B cell (primary cell): ENCODE data around the gene KAT8. TPM values are rescaled to one million over a fixed set of nuclear protein-coding genes. Genes with fewer than 3 reads are reported as not detected.

Experiments used
- ATAC-seq: fragments of 200-7000 bp; cut with Tn5 transposase; one replicate; pipeline ENCODE4 v1.10.0; 2021; ENCODE audit warnings: low read depth, mild to moderate bottlenecking, moderate number of reproducible peaks, moderate library complexity
- CTCF ChIA-PET: fragments of 350-600 bp; sonication (Branson Sonifier 250); formaldehyde crosslinking; loops from one replicate; lab custom pipeline; 2021; ENCODE audit warnings: antibody characterized with exemption, inconsistent platforms; lab: Charles Lee
- POLR2A ChIA-PET: fragments of 350-600 bp; sonication (Branson Sonifier 250); formaldehyde crosslinking; loops from one replicate; lab custom pipeline; 2021; ENCODE audit warnings: antibody characterized with exemption; lab: Charles Lee
- DNase-seq: peaks from one replicate; pipeline ENCODE4 v3.0.0; 2013
- H2AFZ ChIP-seq: 2 replicates; pipeline ENCODE4 v1.6.1; 2012; ENCODE audit warnings: mild to moderate bottlenecking, low read depth, low read length; ENCODE audit not compliant: insufficient read depth, poor library complexity, severe bottlenecking
- H3K27ac ChIP-seq, 2 donors: 1 replicate in 1 of 2; 2 replicates in 1 of 2; pipeline ENCODE4 v1.5.1; 2012 to 2013; ENCODE audit warnings: low read length in 2 of 2, mild to moderate bottlenecking in 2 of 2, moderate library complexity in 1 of 2
- H3K27me3 ChIP-seq, 4 experiments: fragments of 200-600 bp in 1 of 4; sonication (generic) in 1 of 4; replicated peaks in 1 of 4; 1 replicate in 2 of 4; 2 replicates in 2 of 4; pipeline versions ENCODE4 v1.6.1 to v1.7.0; 2013 to 2016; ENCODE audit warnings: low read length in 3 of 4, mild to moderate bottlenecking in 2 of 4, mixed read lengths in 1 of 4, moderate library complexity in 1 of 4; ENCODE audit not compliant: insufficient read depth in 4 of 4, control insufficient read depth in 3 of 4; ENCODE audit errors: control extremely low read depth in 1 of 4
- H3K36me3 ChIP-seq, 2 experiments: replicated peaks in 1 of 2; 1 replicate in 1 of 2; 2 replicates in 1 of 2; pipeline versions ENCODE4 v1.6.1 to v1.7.1; 2013; ENCODE audit warnings: low read length in 1 of 2; ENCODE audit not compliant: insufficient read depth in 2 of 2, control insufficient read depth in 1 of 2; ENCODE audit errors: control extremely low read depth in 1 of 2, extremely low read depth in 1 of 2
- H3K4me1 ChIP-seq, 2 donors: fragments of 200-600 bp in 1 of 2; sonication (generic) in 1 of 2; 1 replicate in 1 of 2; 2 replicates in 1 of 2; pipeline versions ENCODE4 v1.5.1 to v1.6.1; 2013 to 2017; ENCODE audit warnings: low read length in 2 of 2; ENCODE audit not compliant: control insufficient read depth in 2 of 2, insufficient read depth in 2 of 2
- H3K4me2 ChIP-seq: replicated peaks from 2 replicates; pipeline ENCODE3; 2012; ENCODE audit warnings: mild to moderate bottlenecking, low read depth, low read length; ENCODE audit not compliant: poor library complexity, severe bottlenecking
- H3K4me3 ChIP-seq, 5 experiments: fragments of 200-600 bp in 1 of 5; sonication (generic) in 1 of 5; 1 replicate in 3 of 5; 2 replicates in 2 of 5; pipeline versions ENCODE4 v1.5.1 to v1.7.0; 2011 to 2016; ENCODE audit warnings: low read length in 4 of 5, mild to moderate bottlenecking in 4 of 5, low read depth in 2 of 5, control low read depth in 1 of 5, moderate library complexity in 1 of 5; ENCODE audit not compliant: insufficient read depth in 1 of 5; ENCODE audit errors: control extremely low read depth in 1 of 5, extremely low read depth in 1 of 5
- H3K79me2 ChIP-seq: fragments of 200-600 bp; sonication (generic); one replicate; pipeline ENCODE4 v1.6.0; 2016; ENCODE audit warnings: low read length; ENCODE audit not compliant: control insufficient read depth, insufficient read depth
- H3K9ac ChIP-seq: fragments of 200-600 bp; sonication (generic); 2 replicates; pipeline ENCODE4 v1.6.1; 2017; ENCODE audit warnings: mild to moderate bottlenecking, low read length, moderate library complexity
- H3K9me3 ChIP-seq, 3 donors: one replicate each; pipeline versions ENCODE4 v1.6.1 to v1.7.1; 2013; ENCODE audit warnings: low read length in 2 of 3; ENCODE audit not compliant: control insufficient read depth in 2 of 3, insufficient read depth in 1 of 3; ENCODE audit errors: control extremely low read depth in 1 of 3
- H4K20me1 ChIP-seq: 2 replicates; pipeline ENCODE4 v1.6.0; 2012; ENCODE audit warnings: mild to moderate bottlenecking, low read length; ENCODE audit not compliant: insufficient read depth, control insufficient read depth, poor library complexity, severe bottlenecking
- H3K27ac Mint-ChIP-seq: one replicate; pipeline ENCODE4 v1.8.0; 2021; ENCODE audit warnings: mixed read lengths
- H3K27me3 Mint-ChIP-seq: one replicate; pipeline ENCODE4 v1.8.0; 2021; ENCODE audit warnings: mixed read lengths
- H3K4me1 Mint-ChIP-seq: one replicate; pipeline ENCODE4 v1.8.0; 2021; ENCODE audit warnings: mixed read lengths
- H3K4me3 Mint-ChIP-seq: one replicate; pipeline ENCODE4 v1.8.0; 2021; ENCODE audit warnings: mixed read lengths
- H3K9me3 Mint-ChIP-seq: one replicate; pipeline ENCODE4 v1.8.0; 2022; ENCODE audit warnings: mixed read lengths; ENCODE audit not compliant: insufficient read depth
- CTCF ChIP-seq: fragments of 200-600 bp; IDR thresholded peaks from one replicate; pipeline ENCODE4 v1.8.0; 2022; ENCODE audit warnings: antibody characterized with exemption, mild to moderate bottlenecking
- EZH2 ChIP-seq: IDR thresholded peaks from 2 replicates; pipeline ENCODE4 v1.6.1; 2012; ENCODE audit warnings: borderline replicate concordance, low read depth, mild to moderate bottlenecking, moderate library complexity, low read length; ENCODE audit not compliant: insufficient read depth, poor library complexity, severe bottlenecking
- WGBS: methylation state at CpG from one replicate; pipeline ENCODE4 v1.1.5; 2013; ENCODE audit warnings: missing lambda C conversion rate; ENCODE audit not compliant: insufficient coverage; 5-methylcytosine and 5-hydroxymethylcytosine counted together
- intact Hi-C: fragments of 100-400 bp; cut with micrococcal nuclease; formaldehyde crosslinking; loops from one replicate; pipeline ENCODE4 v1.10.0; 2022
- polyA plus RNA-seq: library from polyadenylated mRNA; depleted of rRNA; stranded (reverse); fragments of >200 nt; gene quantifications from 2 replicates; pipeline ENCODE4 v1.2.3, GENCODE V29; 2012
- total RNA-seq, 2 donors: library from RNA; stranded (reverse); fragments of 120-200 nt in 1 of 2; gene quantifications; 1 replicate in 1 of 2; 2 replicates in 1 of 2; pipeline versions ENCODE4 v1.2.3 to v1.2.4, GENCODE V29; 2013 to 2022

The KAT8 gene
- total and polyA plus RNA-seq, 2 donors (not counting 1 experiment from before 2014, with no cell fraction given): 100.0 to 102 TPM

GRCh38 chr16:31145398-31145990 is 28.0 kb downstream of the KAT8 start:
- Histone ChIP-seq H4K20me1 (no peaks in the 10 kb centered on the region), H3K9ac (no peak overlapping the region), H3K9me3 (no peaks in the 10 kb centered on the region), H3K79me2 (no peaks in the 10 kb centered on the region), H3K4me3 (no peak overlapping the region), H2AFZ (no peak overlapping the region), H3K27ac (no peak overlapping the region), H3K4me1 (peaks cover 6 to 13% of the 10 kb centered on the region in 2 donors), H3K4me2 (no peak overlapping the region), H3K36me3 (no peaks in the 10 kb centered on the region), H3K27me3 (peaks cover 0 to 3% (median 0%) of the 10 kb centered on the region in 4 experiments)
- Mint-ChIP-seq H3K27me3 (peaks cover 13% of the 10 kb centered on the region), H3K27ac (no peak overlapping the region), H3K4me3 (no peak overlapping the region), H3K9me3 (no peaks in the 10 kb centered on the region), H3K4me1 (peaks cover 9% of the 10 kb centered on the region)
- TF ChIP-seq CTCF (no peak), EZH2 (no peak)
- ChIA-PET POLR2A (interaction anchor here (0.7 kb wide), 1 partner anchor 15 kb away, joined by 3 read pairs; no protein-coding TSS in a partner anchor), CTCF (interaction anchor here (0.7 to 5.9 kb wide), 3 partner anchors 14 to 188 kb away, joined by 3 to 34 read pairs (median 5); no protein-coding TSS in a partner anchor)
- ATAC-seq (no peak), DNase-seq (no peak)
- whole genome bisulfite sequencing: 89% methylated on average over 6 of the region's 12 CpGs
- intact Hi-C loops: no loop called here

GRCh38 chr16:31147574-31147973 is 30.1 kb downstream of the KAT8 start:
- Mint-ChIP-seq H3K27me3 (peaks cover 13% of the 10 kb centered on the region), H3K9me3 (no peaks in the 10 kb centered on the region), H3K4me1 (peaks cover 5% of the 10 kb centered on the region), H3K27ac (no peak overlapping the region), H3K4me3 (no peak overlapping the region)
- H3K9ac ChIP-seq: no peak overlapping the region
- ChIA-PET CTCF (no interaction called here), POLR2A (no interaction called here)
- no peak for ATAC-seq
- H3K9me3 ChIP-seq: no peaks in the 10 kb centered on the region
- H3K4me2 ChIP-seq: no peak overlapping the region
- H4K20me1 ChIP-seq: no peaks in the 10 kb centered on the region
- H3K27me3 ChIP-seq: peaks cover 0 to 3% (median 0%) of the 10 kb centered on the region in 4 experiments
- H3K36me3 ChIP-seq: no peaks in the 10 kb centered on the region
- no peak overlapping the region for H2AFZ ChIP-seq
- peaks cover 6 to 8% of the 10 kb centered on the region in 2 donors for H3K4me1 ChIP-seq
- intact Hi-C loops: no loop called here
- no peak overlapping the region for H3K27ac ChIP-seq
- no peak overlapping the region for H3K4me3 ChIP-seq
- DNase-seq: no peak
- H3K79me2 ChIP-seq: no peaks in the 10 kb centered on the region
- WGBS: 84% methylated on average over 2 of the region's 3 CpGs
- TF ChIP-seq CTCF (no peak), EZH2 (no peak)
